Natural killer cell (primary cell): ENCODE results near the gene RAD51B. TPM values are rescaled to one million over a fixed set of nuclear protein-coding genes. Genes with fewer than 3 reads are reported as not detected.

Experiments used
- ATAC-seq, 3 donors: fragments of 150-1000 bp in 2 of 3; fragments of 200-7000 bp in 1 of 3; cut with Tn5 transposase; 1 replicate in 1 of 3; 2 replicates in 2 of 3; pipeline ENCODE4 v1.10.0; 2021; ENCODE audit warnings: mild to moderate bottlenecking in 2 of 3, moderate library complexity in 2 of 3
- DNase-seq, 2 donors: peaks; one replicate each; pipeline versions ENCODE4 v3.0.0 to v3.0.0-alpha.2; 2013 to 2021; ENCODE audit warnings: mixed read lengths in 1 of 2
- H3K27ac ChIP-seq: one replicate; pipeline ENCODE4 v1.5.1; 2013; ENCODE audit warnings: mild to moderate bottlenecking, low read length
- H3K27me3 ChIP-seq: one replicate; pipeline ENCODE4 v1.6.1; 2013; ENCODE audit warnings: low read length; ENCODE audit not compliant: control insufficient read depth, insufficient read depth
- H3K36me3 ChIP-seq: one replicate; pipeline ENCODE4 v1.6.1; 2013; ENCODE audit warnings: low read length; ENCODE audit not compliant: control insufficient read depth, insufficient read depth
- H3K4me1 ChIP-seq: one replicate; pipeline ENCODE4 v1.6.1; 2013; ENCODE audit warnings: low read length; ENCODE audit not compliant: control insufficient read depth, insufficient read depth
- H3K4me3 ChIP-seq: one replicate; pipeline ENCODE4 v1.5.1; 2013; ENCODE audit warnings: low read length
- H3K9me3 ChIP-seq: one replicate; pipeline ENCODE4 v1.6.1; 2013; ENCODE audit warnings: low read length; ENCODE audit not compliant: control insufficient read depth, insufficient read depth
- H3K27ac Mint-ChIP-seq, 2 donors: one replicate each; pipeline ENCODE4 v1.8.0; 2022; ENCODE audit warnings: mild to moderate bottlenecking in 2 of 2, mixed read lengths in 2 of 2, moderate library complexity in 1 of 2
- H3K27me3 Mint-ChIP-seq, 2 donors: one replicate each; pipeline ENCODE4 v1.8.0; 2022; ENCODE audit warnings: low read depth in 2 of 2, mixed read lengths in 2 of 2
- H3K36me3 Mint-ChIP-seq: one replicate; pipeline ENCODE4 v1.8.0; 2022; ENCODE audit warnings: mixed read lengths
- H3K4me1 Mint-ChIP-seq, 2 donors: one replicate each; pipeline ENCODE4 v1.8.0; 2022; ENCODE audit warnings: mixed read lengths in 2 of 2
- H3K4me3 Mint-ChIP-seq: one replicate; pipeline ENCODE4 v1.8.0; 2022; ENCODE audit warnings: mild to moderate bottlenecking, moderate library complexity, mixed read lengths
- H3K9me3 Mint-ChIP-seq, 2 donors: one replicate each; pipeline ENCODE4 v1.8.0; 2022; ENCODE audit warnings: mixed read lengths in 2 of 2
- CTCF ChIP-seq: fragments of 200-600 bp; IDR thresholded peaks from one replicate; pipeline ENCODE4 v1.8.0; 2022; ENCODE audit warnings: antibody characterized with exemption
- WGBS: methylation state at CpG from one replicate; pipeline ENCODE4 v1.1.7; 2013; ENCODE audit warnings: missing lambda C conversion rate; ENCODE audit not compliant: insufficient coverage; 5-methylcytosine and 5-hydroxymethylcytosine counted together
- intact Hi-C: fragments of 100-400 bp; cut with micrococcal nuclease; formaldehyde crosslinking; loops from one replicate; pipeline ENCODE4 v1.14.2; 2022
- total RNA-seq, 4 donors: library from RNA; stranded (reverse); fragments of 120-200 nt in 1 of 4; gene quantifications; one replicate each; pipeline versions ENCODE4 v1.2.3 to v1.2.4, GENCODE V29; 2013 to 2022

Gene RAD51B
- total RNA-seq, 3 donors from 2014 or later (not counting 1 experiment from before 2014, with no cell fraction given): 28.1 to 37.6 (median 28.6) TPM

DNA sequence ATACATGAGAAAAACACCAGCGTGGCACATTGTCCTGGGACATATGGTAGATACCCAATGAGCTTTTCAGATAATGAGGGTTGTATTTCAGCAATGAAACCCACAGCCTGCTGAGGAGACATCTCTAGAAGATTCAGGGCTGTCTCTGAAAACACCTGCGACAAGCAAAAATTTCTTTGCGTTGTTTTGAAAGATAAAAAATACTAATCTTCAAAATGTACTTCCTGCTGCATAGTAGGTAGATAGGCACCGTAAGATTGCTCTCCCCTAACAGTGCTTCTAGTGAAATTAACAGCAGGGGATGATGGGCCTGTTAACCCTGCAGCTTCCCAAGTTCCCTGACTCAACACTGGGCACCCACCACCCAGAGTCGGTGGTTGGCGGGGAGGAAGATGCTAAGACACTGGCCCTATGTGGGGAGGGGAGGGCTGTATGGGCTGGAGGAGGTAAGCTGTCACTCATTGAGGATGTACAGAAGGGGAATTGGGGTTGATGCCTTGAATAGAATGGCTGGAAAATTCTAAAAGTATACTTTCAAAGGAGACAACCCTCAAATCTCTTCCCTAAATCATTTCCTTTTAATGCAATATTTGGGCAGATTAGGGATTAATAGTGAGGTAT lies 953.3 kb downstream of the RAD51B start:
- Mint-ChIP-seq H3K27me3 (no peaks in the 10 kb centered on the region), H3K4me3 (no peak overlapping the region), H3K9me3 (no peaks in the 10 kb centered on the region), H3K4me1 (peaks cover 27 to 34% of the 10 kb centered on the region in 2 donors), H3K27ac (peak overlapping the region in 1 of 2 donors; percentile 36), H3K36me3 (no peaks in the 10 kb centered on the region)
- H3K4me3 ChIP-seq: no peak overlapping the region
- no peak for TF ChIP-seq CTCF
- H3K27me3 ChIP-seq: no peaks in the 10 kb centered on the region
- ATAC-seq (no peak), DNase-seq (peak in 1 of 2 donors; percentile 43)
- no peaks in the 10 kb centered on the region for H3K36me3 ChIP-seq
- intact Hi-C loops: no loop called here
- no peak overlapping the region for H3K27ac ChIP-seq
- peaks cover 33% of the 10 kb centered on the region for H3K4me1 ChIP-seq
- WGBS: 87% methylated on average over 4 of the region's 6 CpGs
- no peaks in the 10 kb centered on the region for H3K9me3 ChIP-seq

DNA sequence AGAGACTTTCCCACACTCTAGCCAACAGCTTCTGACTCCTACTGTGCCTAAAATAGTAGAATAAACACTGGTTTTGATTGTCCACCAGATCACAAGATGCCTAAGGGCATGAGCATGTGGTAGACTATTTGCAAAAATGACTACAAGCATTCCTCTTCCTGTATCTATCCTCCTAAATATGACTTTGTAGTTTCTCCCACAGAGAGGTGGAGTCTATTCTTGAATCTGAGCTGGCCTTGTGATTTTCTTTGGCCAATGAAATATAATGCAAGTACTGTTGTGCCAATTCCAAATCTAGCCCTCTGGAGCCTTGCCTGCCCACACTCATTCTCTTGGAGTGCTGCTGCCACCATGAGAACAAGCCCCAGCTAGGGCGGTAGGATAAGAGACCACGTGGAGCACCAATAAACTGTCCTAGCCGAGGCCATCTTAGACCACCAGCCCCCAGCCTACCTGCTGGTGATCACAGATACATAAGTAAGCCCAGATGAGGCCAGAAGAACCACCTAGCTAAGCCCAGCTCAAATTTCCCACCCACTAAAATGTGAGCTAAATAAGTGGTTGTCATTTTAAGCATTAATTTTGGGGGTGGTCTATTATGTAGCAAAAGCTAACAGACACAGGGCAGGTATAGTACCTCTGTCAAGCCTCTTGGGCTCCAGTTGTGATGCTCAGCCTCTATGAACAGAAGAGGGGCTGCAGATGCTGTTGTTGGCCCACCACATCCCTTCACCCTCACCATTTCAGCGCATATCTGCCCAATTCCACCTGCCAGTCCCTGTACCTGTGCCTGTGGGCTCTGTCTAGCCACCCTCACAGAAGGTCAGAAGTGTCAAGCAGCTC lies 955.4 kb downstream of the RAD51B start:
- Histone ChIP-seq H3K27ac (no peak overlapping the region), H3K4me3 (no peak overlapping the region), H3K27me3 (no peaks in the 10 kb centered on the region), H3K4me1 (peaks cover 46% of the 10 kb centered on the region), H3K36me3 (no peaks in the 10 kb centered on the region), H3K9me3 (no peaks in the 10 kb centered on the region)
- ATAC-seq: no peak
- H3K4me1 Mint-ChIP-seq: peaks cover 46 to 50% of the 10 kb centered on the region in 2 donors
- peak overlapping the region in 1 of 2 donors; percentile 47 for H3K27ac Mint-ChIP-seq
- no peaks in the 10 kb centered on the region for H3K27me3 Mint-ChIP-seq
- no peak for TF ChIP-seq CTCF
- H3K9me3 Mint-ChIP-seq: no peaks in the 10 kb centered on the region
- intact Hi-C loops: no loop called here
- 94% methylated on average over 4 of the region's 4 CpGs for WGBS
- H3K4me3 Mint-ChIP-seq: no peak overlapping the region
- DNase-seq: no peak
- H3K36me3 Mint-ChIP-seq: no peaks in the 10 kb centered on the region

GRCh38 chr14:68775614-68776126 lies 956.1 kb downstream of the RAD51B start:
- Histone ChIP-seq H3K27me3 (no peaks in the 10 kb centered on the region), H3K4me1 (peaks cover 48% of the 10 kb centered on the region), H3K9me3 (no peaks in the 10 kb centered on the region), H3K27ac (no peak overlapping the region), H3K4me3 (no peak overlapping the region), H3K36me3 (no peaks in the 10 kb centered on the region)
- WGBS: 81% methylated on average over 6 of the region's 6 CpGs
- no peak for ATAC-seq
- no peak for TF ChIP-seq CTCF
- no peaks in the 10 kb centered on the region for H3K27me3 Mint-ChIP-seq
- H3K9me3 Mint-ChIP-seq: no peaks in the 10 kb centered on the region
- H3K4me1 Mint-ChIP-seq: peaks cover 48 to 50% of the 10 kb centered on the region in 2 donors
- no peak for DNase-seq
- H3K36me3 Mint-ChIP-seq: no peaks in the 10 kb centered on the region
- H3K4me3 Mint-ChIP-seq: no peak overlapping the region
- H3K27ac Mint-ChIP-seq: peak overlapping the region; percentile 23 to 47
- intact Hi-C loops: no loop called here
